ACHN (cell line): ENCODE data around the gene PKNOX2.

ENCODE experiments used
- DNase-seq: peaks from one replicate; pipeline ENCODE4 v3.0.0-alpha.2; 2015
- in situ Hi-C: cut with HindIII; loops from 2 replicates; pipeline ENCODE4 v1.10.0; 2017; ENCODE audit warnings: low sequenced_read_pairs, low pct_ligation_motif_present, low pct_unique_long_range_greater_than_20kb

PKNOX2 gene

DNA sequence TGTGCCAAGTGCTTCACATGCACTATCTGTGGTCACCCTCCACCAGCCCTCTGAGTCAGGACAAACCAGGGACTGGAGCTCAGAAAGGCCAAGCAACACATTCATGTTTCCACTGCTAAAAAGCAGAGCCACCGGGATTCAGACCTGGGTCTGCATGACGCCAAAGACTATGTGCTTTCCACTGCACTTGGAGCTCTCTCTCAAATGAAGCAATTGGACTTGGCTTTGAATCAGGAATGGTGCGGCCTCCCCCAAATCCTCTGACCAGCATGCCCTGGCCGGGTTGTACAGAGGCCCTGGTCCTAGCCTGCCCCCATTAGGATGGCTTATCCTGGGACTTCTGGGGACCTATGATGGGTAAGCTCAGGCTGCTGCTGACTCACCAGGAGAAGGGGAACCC lies 80.7 kb downstream of the PKNOX2 start:
- no peak for DNase-seq
- in situ Hi-C loops, result no loop called here

- in situ Hi-C loops, result no loop called here
- no peak for DNase-seq
Measured at GRCh38 chr11:125247431-125247830, 82.9 kb downstream of the PKNOX2 start.

DNA sequence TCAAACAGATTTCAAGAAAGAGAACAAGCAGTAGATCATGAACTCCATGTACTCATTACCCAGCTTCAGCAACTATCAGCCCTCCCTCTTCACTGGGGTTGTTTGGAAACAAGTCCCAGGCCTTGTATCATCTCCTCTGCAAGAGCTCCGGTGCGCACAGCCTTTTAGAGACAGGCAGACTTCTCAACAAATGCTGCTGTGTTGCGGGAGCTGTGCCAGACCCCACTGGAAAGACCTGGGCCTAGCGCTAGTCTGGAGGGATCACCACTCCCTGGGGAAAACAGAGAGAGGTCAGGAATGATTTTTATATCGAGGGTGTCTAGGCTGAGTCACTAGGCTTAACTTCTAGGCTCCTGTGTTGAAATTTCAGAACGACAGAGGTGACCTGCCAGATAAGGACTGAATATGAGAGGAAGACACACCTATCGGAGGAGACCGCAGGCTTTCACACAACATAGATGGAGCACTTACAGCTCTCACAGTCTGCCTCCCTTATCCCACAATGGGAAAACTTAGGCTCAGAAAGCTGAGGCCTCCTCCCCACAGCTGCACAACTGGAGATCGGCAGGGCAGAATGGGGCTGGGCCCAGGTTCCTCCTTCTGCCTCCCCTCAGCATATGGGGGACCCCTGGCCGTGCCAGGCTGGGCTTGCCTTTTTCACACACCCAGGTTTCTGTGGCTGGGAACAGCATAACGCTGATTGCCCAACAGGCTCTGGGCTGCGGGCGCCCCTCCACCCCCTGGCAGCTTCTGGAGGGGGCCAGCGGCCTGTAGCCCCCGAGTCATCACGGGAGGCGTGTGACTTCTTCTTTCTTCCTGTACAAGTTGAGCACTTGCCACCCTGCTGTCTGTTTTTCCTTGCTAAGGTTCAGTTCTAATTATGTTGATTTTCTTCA lies 86.0 kb downstream of the PKNOX2 start:
- no peak for DNase-seq
- in situ Hi-C loops, result no loop called here

DNA sequence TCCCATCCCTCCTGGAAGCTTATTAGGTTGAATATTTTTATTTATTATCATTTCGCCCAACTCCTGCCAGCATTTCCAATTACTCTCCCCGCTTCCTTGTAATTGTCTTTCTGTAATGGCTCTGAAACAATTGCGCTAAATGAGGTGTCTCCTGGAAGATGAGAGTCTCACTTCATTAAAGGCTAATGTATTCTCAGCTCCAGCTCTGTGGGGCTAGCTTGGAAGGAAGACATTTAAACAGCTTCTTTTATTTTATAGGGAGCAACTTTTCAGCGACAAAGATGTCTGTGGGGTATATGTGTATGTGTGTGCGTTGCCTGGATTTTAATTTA lies 86.6 kb downstream of the PKNOX2 start:
- in situ Hi-C loops, result no loop called here
- DNase-seq, result no peak

DNA sequence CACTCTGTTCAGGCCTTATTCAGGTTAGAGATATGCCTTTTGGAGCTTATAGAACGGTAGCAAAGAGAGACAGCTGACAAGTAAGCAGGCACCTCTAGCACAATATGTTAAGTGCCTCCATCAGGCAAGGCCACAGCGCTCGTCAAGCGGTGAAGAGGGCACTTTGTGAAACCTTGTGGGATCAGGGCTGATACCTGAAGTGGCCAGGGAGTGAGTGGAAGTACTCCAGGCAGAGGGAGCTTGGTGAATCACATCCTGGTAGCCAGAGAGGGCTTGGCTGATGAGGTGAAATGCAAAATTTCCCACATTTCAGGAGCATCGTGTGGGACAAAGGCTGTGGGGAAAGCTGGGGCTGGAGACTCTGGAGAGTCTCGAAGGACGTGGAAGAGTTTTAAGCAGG lies 87.4 kb downstream of the PKNOX2 start:
- in situ Hi-C loops, result no loop called here
- no peak for DNase-seq

DNA sequence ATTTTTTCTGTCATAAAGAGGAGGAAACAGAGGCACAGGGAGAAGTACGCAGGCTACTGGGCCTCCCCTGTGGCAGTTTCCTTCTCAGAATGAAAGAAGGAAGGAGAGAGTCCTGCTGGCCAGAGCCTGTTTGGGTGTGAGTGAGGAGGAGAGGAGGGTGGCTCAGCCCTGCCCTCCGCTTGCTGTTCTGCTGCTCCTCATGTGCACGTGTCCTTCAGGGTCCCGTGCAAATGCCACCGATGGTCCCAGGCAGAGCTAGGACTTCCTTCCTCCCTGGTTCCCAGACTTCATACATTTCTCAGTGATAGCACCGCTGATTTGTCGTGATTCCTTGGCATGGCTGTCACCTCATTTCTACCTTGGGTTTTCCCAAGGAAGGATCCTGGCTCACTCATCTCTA lies 88.7 kb downstream of the PKNOX2 start:
- DNase-seq, result no peak
- in situ Hi-C loops, result no loop called here

DNA sequence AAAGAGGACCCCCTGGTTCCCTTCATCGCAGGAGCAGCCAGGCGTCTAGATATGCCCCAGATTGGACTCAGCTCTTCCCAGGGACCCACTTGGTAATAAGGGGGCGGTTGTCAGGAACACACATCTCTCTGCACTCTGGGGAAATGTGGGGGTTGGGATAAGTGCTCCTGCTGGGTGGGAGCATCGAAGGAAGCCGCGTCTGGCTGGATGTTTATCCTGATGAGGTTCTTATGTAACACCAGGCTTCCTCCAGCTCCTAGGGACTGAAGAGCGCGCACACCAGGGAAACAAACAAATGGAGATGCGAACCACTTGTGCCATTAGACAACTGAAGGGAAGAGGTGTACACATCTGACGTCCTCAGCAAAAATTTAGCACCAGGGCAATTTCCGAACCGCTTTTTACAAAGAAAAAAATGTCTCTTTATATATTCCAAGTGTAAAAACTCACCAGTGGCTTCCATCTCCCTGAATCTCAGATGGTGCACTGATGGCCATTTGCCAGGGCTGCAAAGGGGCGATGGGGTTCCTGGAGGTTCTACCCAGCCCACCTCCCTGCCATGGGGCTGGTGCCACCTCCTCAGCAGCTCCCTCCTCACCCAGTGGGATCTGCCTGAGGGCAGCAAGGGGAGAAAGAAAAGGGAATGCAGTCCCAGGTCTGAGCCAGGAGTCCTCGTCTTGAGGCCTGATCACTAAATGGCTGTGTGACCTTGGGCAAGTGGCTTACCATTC lies 89.4 kb downstream of the PKNOX2 start:
- no peak for DNase-seq
- in situ Hi-C loops, result no loop called here

DNA sequence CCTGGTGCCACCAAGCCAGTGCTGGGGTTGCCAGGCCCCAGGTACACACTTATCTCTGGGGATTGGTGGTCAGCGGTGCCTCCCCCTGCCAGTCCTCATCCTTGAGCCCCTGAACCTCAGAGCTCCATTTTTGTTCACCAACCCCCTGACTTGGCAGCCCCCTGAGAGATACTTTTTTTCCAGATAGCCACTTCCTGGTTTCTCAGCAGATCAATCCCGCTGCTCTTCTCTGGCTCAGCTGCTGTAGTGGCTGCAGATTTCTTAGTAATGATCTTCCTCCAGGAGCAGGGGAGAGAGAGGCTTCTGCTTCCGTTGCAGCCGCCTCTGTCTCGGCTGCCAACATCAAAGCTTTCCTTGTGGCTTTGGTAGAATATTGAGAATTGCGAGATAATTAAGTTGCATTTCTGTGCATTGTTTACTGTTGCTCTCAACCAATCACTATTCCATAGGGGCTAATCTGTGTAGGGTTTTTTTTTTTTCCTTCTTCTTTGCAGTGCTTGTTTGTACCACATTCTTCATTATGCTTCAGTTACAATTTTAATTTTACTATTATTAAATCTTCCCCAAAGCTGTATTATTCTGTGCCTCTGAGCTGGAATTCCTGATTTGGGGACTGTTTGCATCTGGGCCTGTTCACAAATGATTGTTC lies 92.1 kb downstream of the PKNOX2 start:
- no peak for DNase-seq
- in situ Hi-C loops, result no loop called here

- in situ Hi-C loops, result no loop called here
- no peak for DNase-seq
Measured at GRCh38 chr11:125257190-125257579, 92.6 kb downstream of the PKNOX2 start.

GRCh38 chr11:125257751-125258150 lies 93.2 kb downstream of the PKNOX2 start:
- in situ Hi-C loops, result no loop called here
- no peak for DNase-seq

GRCh38 chr11:125258291-125259032 lies 93.9 kb downstream of the PKNOX2 start:
- no peak for DNase-seq
- in situ Hi-C loops, result no loop called here

- in situ Hi-C loops, result no loop called here
Measured at GRCh38 chr11:125261588-125261987, 97.0 kb downstream of the PKNOX2 start.

GRCh38 chr11:125262194-125262829 lies 97.8 kb downstream of the PKNOX2 start:
- in situ Hi-C loops, result no loop called here
- DNase-seq, result no peak

More at GRCh38 chr11:125261588-125261987, 97.0 kb downstream of the PKNOX2 start:
- no peak for DNase-seq

DNA sequence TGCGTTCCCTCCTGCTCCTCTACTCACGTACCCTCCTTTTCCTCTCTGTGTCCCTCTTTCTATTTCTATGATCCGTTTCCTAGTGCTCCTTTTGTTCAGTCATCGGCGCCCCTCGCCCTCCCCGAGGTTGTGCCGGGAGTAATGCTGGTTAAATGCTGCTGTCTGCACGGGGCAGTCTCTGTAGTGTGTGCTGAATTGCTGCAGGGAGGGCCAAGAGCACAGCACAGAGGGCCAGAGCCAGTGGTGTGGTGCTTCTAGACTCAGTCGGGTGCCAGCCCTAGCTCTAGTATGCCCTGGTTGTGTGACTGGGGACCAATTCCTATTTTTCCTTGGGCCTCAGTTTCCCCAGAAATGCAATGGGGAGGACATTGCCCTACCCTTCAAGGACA lies 98.3 kb downstream of the PKNOX2 start:
- in situ Hi-C loops, result no loop called here
- no peak for DNase-seq

DNA sequence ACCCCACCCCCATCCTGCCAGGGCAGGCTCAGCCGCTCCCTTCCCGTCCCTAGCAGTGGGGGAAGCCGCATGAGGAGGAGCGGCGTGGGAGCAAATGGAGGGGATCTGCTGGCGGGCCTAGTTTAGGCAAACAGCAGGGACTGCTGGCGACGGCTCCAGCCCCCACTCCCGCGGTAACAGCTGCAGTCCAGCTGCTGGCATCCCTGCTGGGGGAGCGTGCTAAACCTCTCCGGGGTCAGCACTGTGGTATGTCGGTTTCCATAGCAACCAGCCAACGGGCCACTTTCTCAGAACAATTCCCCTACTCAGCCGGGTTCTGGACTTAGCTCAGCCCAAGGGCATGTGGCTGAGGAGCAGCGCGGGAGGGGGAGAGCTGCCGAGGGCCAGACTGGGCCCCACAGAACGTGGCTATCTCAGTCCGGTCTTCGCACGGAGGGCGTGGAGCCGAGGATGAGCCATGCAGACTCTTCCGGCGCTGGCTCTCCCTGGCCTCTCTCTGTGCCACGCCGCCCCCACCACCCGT lies 98.8 kb downstream of the PKNOX2 start:
- in situ Hi-C loops, result no loop called here
- DNase-seq, result no peak

DNA sequence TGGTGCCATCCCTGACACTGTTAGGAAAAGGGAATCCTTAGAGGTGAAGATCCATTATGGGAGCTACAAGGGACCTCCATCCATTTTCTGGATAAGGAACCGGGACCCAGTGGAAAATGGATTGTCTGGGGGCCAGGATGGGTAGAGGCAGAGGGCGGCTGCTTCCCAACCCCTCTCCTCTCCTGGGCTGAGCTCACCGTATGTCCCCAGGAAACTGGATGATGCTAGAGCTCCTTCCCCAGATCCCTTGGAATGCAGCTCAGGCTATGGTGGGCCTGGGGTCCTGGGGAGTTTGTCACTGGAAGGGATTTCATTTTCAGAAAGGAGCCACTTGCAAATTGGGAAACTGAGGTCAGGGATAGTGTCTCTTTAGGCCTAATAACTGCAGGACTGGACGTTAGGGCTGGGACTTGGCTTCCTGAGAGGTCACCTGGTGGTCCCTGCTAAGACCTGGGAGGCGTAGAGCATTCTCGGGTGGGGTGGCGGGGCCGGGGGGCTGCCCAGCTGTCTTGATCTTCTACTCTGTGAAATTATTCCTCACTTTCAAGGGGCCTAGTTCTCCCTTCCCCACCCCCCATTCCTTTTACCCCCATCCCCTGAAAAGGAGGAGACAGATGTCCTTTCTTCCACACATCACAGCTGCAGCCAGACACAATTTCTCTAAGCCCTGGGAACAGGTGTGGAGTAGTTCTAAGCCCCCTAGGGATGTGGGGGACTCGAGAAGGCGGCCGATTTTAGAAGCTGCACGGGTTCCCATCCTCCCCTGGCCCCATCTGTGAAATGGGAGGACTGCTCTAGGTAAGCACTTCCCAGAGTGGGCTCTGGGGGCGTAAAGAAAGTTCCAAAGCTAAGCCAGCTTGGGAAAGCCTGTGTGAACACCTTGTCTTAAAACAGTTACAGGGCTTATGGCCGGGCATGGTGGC lies 99.8 kb downstream of the PKNOX2 start:
- in situ Hi-C loops, result no loop called here
- no peak for DNase-seq

GRCh38 chr11:125267548-125267947 lies 103.0 kb downstream of the PKNOX2 start:
- DNase-seq, result no peak
- in situ Hi-C loops, result no loop called here
